ENCODE measurements around the gene TTLL11. TPM values are rescaled to one million over a fixed set of nuclear protein-coding genes. Genes with fewer than 3 reads are reported as not detected.

The TTLL11 gene
- total and polyA plus RNA-seq, 2 experiments from 2014 or later, result 0.57 to 1.4 TPM

DNA sequence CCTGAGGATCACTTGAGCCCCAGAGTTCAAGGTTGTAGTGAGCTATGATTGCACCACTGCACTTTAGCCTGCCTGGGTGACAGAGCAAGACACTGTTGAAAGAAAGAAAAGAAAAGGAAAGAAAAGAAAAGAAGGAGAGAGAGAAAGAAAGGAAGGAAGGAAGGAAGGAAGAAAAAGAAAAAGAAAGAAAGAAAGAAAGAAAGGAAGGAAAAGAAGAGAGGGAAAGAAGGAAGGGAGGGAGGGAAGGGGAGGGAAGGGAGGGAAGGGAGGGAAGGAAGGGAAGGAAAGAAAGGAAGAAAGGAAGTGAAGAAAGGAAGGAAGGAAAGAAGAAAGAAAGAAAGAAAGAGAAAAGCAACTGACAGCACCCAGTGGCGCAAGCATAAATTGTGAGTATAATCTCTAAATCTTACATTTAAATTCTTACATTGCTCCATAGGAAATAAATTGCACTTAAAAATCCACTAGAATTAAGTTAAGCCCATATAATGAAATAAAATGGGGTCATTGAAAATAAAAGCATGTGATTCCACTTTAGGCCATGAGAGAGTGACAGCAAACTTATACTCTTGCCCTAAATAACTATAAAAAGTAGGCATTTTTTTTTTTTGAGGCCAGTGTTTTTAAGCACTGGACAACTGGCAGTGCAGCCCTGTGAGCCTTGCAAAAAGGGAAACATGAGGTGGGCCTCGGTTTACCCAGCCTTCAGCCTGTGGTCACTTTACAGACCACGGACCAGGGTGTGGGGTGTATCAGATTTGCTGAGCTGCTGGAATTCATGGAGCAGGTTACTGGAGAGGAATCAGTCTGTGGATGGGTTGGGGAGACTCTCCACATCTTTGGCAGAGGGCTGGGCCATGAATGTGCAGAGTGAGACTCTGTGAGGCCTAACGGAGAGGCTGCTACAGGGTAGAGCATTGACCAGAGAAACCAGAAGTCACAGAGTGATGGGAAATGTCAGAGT is 175.5 kb downstream of the TTLL11 start:
- ATAC-seq (no peak), DNase-seq (ENCODE audit: low spot score) (no peak)
- no peaks in the 10 kb centered on the region for H3K4me1 Mint-ChIP-seq
- H3K9me2 ChIP-seq (ENCODE audit: insufficient read depth), result no peaks in the 10 kb centered on the region
- no peaks in the 10 kb centered on the region for H3K27me3 ChIP-seq (ENCODE audit: insufficient read depth)
- no peaks in the 10 kb centered on the region for H3K9me3 Mint-ChIP-seq
- no peak overlapping the region for H3K4me3 ChIP-seq
- H4K20me1 ChIP-seq (replicated peaks; ENCODE audit: insufficient read depth), result no peaks in the 10 kb centered on the region
- H3K4me1 ChIP-seq (ENCODE audit: insufficient read depth), result no peaks in the 10 kb centered on the region
- no peak overlapping the region for H3K4me3 Mint-ChIP-seq
- no peaks in the 10 kb centered on the region for H3K79me2 ChIP-seq (replicated peaks; ENCODE audit: insufficient read depth)
- no peak overlapping the region for H3K27ac ChIP-seq (ENCODE audit: low read depth)
- no peak overlapping the region for H3K27ac Mint-ChIP-seq
- no peaks in the 10 kb centered on the region for H3K27me3 Mint-ChIP-seq (ENCODE audit: insufficient read depth, low read depth, poor library complexity)
- no peaks in the 10 kb centered on the region for H3K36me3 ChIP-seq (ENCODE audit: insufficient read depth)
- H3K36me3 Mint-ChIP-seq (ENCODE audit: low read depth), result no peaks in the 10 kb centered on the region
- TF ChIP-seq NANOG (IDR thresholded peaks at IDR 0.05; ENCODE audit: borderline replicate concordance) (no peak), POLR2AphosphoS5 (IDR thresholded peaks at IDR 0.05; ENCODE audit: low read depth) (no peak), CREB1 (CRISPR knock-in tag; IDR thresholded peaks at IDR 0.05; ENCODE audit: low read depth) (no peak), ZNF114 (CRISPR knock-in tag; IDR thresholded peaks at IDR 0.05) (no peak), JUNB (IDR thresholded peaks at IDR 0.05; ENCODE audit: unreplicated experiment) (no peak), STAT1 (IDR thresholded peaks at IDR 0.05; ENCODE audit: unreplicated experiment) (no peak), EZH2phosphoT487 (IDR thresholded peaks at IDR 0.05; ENCODE audit: unreplicated experiment) (no peak), EZH2 (IDR thresholded peaks at IDR 0.05; ENCODE audit: low read depth, unreplicated experiment) (no peak)
- TF ChIP-seq, protein P1, sequence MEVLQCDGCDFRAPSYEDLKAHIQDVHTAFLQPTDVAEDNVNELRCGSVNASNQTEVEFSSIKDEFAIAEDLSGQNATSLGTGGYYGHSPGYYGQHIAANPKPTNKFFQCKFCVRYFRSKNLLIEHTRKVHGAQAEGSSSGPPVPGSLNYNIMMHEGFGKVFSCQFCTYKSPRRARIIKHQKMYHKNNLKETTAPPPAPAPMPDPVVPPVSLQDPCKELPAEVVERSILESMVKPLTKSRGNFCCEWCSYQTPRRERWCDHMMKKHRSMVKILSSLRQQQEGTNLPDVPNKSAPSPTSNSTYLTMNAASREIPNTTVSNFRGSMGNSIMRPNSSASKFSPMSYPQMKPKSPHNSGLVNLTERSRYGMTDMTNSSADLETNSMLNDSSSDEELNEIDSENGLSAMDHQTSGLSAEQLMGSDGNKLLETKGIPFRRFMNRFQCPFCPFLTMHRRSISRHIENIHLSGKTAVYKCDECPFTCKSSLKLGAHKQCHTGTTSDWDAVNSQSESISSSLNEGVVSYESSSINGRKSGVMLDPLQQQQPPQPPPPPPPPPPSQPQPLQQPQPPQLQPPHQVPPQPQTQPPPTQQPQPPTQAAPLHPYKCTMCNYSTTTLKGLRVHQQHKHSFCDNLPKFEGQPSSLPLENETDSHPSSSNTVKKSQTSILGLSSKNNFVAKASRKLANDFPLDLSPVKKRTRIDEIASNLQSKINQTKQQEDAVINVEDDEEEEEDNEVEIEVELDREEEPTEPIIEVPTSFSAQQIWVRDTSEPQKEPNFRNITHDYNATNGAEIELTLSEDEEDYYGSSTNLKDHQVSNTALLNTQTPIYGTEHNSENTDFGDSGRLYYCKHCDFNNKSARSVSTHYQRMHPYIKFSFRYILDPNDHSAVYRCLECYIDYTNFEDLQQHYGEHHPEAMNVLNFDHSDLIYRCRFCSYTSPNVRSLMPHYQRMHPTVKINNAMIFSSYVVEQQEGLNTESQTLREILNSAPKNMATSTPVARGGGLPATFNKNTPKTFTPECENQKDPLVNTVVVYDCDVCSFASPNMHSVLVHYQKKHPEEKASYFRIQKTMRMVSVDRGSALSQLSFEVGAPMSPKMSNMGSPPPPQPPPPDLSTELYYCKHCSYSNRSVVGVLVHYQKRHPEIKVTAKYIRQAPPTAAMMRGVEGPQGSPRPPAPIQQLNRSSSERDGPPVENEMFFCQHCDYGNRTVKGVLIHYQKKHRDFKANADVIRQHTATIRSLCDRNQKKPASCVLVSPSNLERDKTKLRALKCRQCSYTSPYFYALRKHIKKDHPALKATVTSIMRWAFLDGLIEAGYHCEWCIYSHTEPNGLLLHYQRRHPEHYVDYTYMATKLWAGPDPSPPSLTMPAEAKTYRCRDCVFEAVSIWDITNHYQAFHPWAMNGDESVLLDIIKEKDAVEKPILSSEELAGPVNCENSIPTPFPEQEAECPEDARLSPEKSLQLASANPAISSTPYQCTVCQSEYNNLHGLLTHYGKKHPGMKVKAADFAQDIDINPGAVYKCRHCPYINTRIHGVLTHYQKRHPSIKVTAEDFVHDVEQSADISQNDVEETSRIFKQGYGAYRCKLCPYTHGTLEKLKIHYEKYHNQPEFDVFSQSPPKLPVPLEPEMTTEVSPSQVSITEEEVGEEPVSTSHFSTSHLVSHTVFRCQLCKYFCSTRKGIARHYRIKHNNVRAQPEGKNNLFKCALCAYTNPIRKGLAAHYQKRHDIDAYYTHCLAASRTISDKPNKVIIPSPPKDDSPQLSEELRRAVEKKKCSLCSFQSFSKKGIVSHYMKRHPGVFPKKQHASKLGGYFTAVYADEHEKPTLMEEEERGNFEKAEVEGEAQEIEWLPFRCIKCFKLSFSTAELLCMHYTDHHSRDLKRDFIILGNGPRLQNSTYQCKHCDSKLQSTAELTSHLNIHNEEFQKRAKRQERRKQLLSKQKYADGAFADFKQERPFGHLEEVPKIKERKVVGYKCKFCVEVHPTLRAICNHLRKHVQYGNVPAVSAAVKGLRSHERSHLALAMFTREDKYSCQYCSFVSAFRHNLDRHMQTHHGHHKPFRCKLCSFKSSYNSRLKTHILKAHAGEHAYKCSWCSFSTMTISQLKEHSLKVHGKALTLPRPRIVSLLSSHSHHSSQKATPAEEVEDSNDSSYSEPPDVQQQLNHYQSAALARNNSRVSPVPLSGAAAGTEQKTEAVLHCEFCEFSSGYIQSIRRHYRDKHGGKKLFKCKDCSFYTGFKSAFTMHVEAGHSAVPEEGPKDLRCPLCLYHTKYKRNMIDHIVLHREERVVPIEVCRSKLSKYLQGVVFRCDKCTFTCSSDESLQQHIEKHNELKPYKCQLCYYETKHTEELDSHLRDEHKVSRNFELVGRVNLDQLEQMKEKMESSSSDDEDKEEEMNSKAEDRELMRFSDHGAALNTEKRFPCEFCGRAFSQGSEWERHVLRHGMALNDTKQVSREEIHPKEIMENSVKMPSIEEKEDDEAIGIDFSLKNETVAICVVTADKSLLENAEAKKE (CRISPR knock-in tag; IDR thresholded peaks at IDR 0.05), result no peak
- TF ChIP-seq, protein P2, sequence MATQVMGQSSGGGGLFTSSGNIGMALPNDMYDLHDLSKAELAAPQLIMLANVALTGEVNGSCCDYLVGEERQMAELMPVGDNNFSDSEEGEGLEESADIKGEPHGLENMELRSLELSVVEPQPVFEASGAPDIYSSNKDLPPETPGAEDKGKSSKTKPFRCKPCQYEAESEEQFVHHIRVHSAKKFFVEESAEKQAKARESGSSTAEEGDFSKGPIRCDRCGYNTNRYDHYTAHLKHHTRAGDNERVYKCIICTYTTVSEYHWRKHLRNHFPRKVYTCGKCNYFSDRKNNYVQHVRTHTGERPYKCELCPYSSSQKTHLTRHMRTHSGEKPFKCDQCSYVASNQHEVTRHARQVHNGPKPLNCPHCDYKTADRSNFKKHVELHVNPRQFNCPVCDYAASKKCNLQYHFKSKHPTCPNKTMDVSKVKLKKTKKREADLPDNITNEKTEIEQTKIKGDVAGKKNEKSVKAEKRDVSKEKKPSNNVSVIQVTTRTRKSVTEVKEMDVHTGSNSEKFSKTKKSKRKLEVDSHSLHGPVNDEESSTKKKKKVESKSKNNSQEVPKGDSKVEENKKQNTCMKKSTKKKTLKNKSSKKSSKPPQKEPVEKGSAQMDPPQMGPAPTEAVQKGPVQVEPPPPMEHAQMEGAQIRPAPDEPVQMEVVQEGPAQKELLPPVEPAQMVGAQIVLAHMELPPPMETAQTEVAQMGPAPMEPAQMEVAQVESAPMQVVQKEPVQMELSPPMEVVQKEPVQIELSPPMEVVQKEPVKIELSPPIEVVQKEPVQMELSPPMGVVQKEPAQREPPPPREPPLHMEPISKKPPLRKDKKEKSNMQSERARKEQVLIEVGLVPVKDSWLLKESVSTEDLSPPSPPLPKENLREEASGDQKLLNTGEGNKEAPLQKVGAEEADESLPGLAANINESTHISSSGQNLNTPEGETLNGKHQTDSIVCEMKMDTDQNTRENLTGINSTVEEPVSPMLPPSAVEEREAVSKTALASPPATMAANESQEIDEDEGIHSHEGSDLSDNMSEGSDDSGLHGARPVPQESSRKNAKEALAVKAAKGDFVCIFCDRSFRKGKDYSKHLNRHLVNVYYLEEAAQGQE (IDR thresholded peaks at IDR 0.05; ENCODE audit: unreplicated experiment), result no peak
- TF ChIP-seq, protein P3, sequence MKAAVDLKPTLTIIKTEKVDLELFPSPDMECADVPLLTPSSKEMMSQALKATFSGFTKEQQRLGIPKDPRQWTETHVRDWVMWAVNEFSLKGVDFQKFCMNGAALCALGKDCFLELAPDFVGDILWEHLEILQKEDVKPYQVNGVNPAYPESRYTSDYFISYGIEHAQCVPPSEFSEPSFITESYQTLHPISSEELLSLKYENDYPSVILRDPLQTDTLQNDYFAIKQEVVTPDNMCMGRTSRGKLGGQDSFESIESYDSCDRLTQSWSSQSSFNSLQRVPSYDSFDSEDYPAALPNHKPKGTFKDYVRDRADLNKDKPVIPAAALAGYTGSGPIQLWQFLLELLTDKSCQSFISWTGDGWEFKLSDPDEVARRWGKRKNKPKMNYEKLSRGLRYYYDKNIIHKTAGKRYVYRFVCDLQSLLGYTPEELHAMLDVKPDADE (IDR thresholded peaks at IDR 0.05), result no peak
- H2AFZ ChIP-seq, result no peak overlapping the region
- no peak overlapping the region for H3K4me2 ChIP-seq
- H3F3A ChIP-seq (replicated peaks; ENCODE audit: low read depth), result no peaks in the 10 kb centered on the region
